ENCODE measurements around the gene DIDO1.

Gene DIDO1

DNA sequence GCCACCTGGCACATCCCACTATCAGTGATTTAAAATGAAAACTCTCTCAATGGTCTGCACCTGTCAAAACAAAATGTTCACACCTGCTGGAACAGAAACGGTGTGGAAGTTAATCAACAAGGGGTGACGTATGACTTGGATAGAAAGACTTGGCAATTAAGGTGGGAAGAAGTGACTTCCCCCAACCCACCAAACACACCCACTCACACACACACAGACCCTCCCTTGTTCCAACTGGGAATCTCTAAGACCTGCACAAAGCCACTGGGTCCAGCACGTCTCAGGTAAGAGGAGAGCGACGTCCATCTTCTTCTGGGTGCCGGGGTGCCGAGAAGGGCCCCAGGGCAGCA lies 39.6 kb downstream of the DIDO1 start:
- TF ChIP-seq FOXM1 (IDR thresholded peaks at IDR 0.05; ENCODE audit: borderline replicate concordance, low read depth) (no peak), CEBPB (IDR thresholded peaks at IDR 0.05) (no peak), ZBTB7A (IDR thresholded peaks at IDR 0.05; ENCODE audit: low read depth) (no peak), TAF1 (IDR thresholded peaks at IDR 0.05; ENCODE audit: low read depth) (no peak), TEAD4 (IDR thresholded peaks at IDR 0.05) (no peak), RAD21 (IDR thresholded peaks at IDR 0.05; ENCODE audit: low read depth) (no peak), TCF12 (IDR thresholded peaks at IDR 0.05; ENCODE audit: low read depth) (no peak), CREB1 (IDR thresholded peaks at IDR 0.05; ENCODE audit: low read depth) (no peak), YY1 (IDR thresholded peaks at IDR 0.05; ENCODE audit: low read depth) (no peak), EGR1 (IDR thresholded peaks at IDR 0.05) (no peak), USF1 (IDR thresholded peaks at IDR 0.05) (no peak), EP300 (IDR thresholded peaks at IDR 0.05; ENCODE audit: borderline replicate concordance) (no peak), NFIC (IDR thresholded peaks at IDR 0.05) (no peak)
- TF ChIP-seq, protein P1, sequence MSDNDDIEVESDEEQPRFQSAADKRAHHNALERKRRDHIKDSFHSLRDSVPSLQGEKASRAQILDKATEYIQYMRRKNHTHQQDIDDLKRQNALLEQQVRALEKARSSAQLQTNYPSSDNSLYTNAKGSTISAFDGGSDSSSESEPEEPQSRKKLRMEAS (IDR thresholded peaks at IDR 0.05), result no peak
- TF ChIP-seq, protein P2, sequence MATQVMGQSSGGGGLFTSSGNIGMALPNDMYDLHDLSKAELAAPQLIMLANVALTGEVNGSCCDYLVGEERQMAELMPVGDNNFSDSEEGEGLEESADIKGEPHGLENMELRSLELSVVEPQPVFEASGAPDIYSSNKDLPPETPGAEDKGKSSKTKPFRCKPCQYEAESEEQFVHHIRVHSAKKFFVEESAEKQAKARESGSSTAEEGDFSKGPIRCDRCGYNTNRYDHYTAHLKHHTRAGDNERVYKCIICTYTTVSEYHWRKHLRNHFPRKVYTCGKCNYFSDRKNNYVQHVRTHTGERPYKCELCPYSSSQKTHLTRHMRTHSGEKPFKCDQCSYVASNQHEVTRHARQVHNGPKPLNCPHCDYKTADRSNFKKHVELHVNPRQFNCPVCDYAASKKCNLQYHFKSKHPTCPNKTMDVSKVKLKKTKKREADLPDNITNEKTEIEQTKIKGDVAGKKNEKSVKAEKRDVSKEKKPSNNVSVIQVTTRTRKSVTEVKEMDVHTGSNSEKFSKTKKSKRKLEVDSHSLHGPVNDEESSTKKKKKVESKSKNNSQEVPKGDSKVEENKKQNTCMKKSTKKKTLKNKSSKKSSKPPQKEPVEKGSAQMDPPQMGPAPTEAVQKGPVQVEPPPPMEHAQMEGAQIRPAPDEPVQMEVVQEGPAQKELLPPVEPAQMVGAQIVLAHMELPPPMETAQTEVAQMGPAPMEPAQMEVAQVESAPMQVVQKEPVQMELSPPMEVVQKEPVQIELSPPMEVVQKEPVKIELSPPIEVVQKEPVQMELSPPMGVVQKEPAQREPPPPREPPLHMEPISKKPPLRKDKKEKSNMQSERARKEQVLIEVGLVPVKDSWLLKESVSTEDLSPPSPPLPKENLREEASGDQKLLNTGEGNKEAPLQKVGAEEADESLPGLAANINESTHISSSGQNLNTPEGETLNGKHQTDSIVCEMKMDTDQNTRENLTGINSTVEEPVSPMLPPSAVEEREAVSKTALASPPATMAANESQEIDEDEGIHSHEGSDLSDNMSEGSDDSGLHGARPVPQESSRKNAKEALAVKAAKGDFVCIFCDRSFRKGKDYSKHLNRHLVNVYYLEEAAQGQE (IDR thresholded peaks at IDR 0.05; ENCODE audit: low read depth), result no peak

DNA sequence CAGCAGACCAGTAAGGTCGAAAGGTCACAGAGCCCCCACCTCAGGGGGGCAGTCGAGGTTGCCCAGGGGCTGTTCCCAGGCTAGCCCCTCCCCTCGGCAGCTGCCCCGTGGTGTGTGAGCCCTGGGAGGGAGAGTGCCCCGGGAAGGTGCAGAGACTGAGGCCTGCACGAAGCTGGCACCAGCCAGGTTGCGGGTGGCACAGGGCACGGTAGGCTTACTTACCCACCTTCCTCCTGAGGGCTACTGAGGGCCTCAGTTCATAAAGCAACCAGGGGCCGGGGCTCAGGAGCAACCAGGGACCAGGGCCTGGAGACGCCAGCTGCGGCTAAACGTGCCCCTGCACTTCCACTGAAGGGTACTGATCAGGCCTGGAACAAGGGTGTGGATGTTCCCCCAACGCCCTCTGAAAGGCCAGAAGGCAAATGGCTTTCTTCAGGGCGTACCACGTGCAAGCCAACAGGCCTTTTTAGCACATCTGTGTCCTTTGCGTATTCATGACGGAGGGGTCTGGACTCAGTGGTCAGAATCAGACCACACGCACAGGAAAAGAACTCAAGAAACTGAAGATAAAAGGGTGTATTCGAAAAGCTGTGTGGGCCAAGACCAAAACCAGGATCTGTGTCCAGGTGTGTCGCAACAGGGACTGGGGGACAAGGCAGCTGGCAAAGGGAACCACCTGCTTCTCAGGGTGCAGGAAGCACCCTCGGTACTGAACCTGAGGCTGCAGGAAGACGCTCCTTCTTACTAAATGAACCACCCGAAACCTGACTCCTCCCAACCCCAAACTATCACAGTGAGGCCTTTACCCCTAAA lies 40.2 kb downstream of the DIDO1 start:
- TF ChIP-seq RAD21 (IDR thresholded peaks at IDR 0.05; ENCODE audit: low read depth), result no peak
- TF ChIP-seq ZBTB7A (IDR thresholded peaks at IDR 0.05; ENCODE audit: low read depth), result no peak
- no peak for TF ChIP-seq USF1 (IDR thresholded peaks at IDR 0.05)
- TF ChIP-seq TEAD4 (IDR thresholded peaks at IDR 0.05), result no peak
- no peak for TF ChIP-seq TAF1 (IDR thresholded peaks at IDR 0.05; ENCODE audit: low read depth)
- TF ChIP-seq TCF12 (IDR thresholded peaks at IDR 0.05; ENCODE audit: low read depth), result no peak
- no peak for TF ChIP-seq CREB1 (IDR thresholded peaks at IDR 0.05; ENCODE audit: low read depth)
- no peak for TF ChIP-seq EGR1 (IDR thresholded peaks at IDR 0.05)
- TF ChIP-seq NFIC (IDR thresholded peaks at IDR 0.05), result no peak
- TF ChIP-seq EP300 (IDR thresholded peaks at IDR 0.05; ENCODE audit: borderline replicate concordance), result no peak
- no peak for TF ChIP-seq FOXM1 (IDR thresholded peaks at IDR 0.05; ENCODE audit: borderline replicate concordance, low read depth)
- TF ChIP-seq, protein P2 (IDR thresholded peaks at IDR 0.05; ENCODE audit: low read depth), result no peak
- TF ChIP-seq, protein P1 (IDR thresholded peaks at IDR 0.05), result no peak
- TF ChIP-seq YY1 (IDR thresholded peaks at IDR 0.05; ENCODE audit: low read depth), result no peak
- TF ChIP-seq CEBPB (IDR thresholded peaks at IDR 0.05), result no peak

DNA sequence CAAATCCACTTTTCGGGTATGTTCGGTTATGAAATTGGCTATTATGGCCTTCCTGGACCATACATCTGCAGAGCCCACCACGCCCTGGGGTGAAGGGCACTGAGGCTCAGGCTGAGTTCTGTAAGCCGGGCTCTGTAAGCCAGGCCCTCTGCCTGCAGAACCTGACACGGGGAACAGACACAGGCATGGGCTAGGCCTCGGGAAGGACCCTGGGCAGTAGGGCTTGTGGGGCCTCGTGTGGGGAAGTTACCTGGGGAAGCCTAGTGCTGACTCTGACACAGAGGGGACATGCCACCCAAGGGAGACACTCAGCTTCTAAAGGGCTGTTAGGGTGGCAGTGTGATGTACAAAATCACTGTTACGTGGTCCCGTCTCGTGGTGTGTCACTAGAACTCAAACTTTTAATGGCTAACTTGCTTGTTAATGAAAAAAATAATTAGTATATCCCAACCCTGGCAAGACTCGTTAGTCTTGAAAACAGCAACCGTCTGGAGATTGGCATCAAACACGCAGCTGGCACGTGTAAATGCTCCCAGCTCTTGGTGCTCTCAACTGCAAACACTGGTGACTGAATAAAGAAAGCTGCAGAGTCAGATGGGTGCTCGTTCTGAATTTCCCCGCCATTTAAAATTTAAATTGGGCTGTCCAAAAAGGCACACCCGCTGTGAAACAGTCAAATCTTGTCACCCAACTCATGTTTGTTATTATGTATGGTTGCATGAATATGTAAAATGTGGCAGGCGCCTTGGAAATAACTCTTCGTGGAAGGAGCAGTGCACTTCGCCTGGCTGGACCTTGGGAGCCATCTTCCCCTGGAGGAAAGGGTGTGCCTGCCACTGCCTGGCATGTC lies 41.0 kb downstream of the DIDO1 start:
- no peak for TF ChIP-seq EGR1 (IDR thresholded peaks at IDR 0.05)
- TF ChIP-seq USF1 (IDR thresholded peaks at IDR 0.05), result no peak
- no peak for TF ChIP-seq YY1 (IDR thresholded peaks at IDR 0.05; ENCODE audit: low read depth)
- TF ChIP-seq, protein P1 (IDR thresholded peaks at IDR 0.05), result no peak
- no peak for TF ChIP-seq CREB1 (IDR thresholded peaks at IDR 0.05; ENCODE audit: low read depth)

GRCh38 chr20:62884556-62884955 lies 41.7 kb downstream of the DIDO1 start:
- TF ChIP-seq YY1 (IDR thresholded peaks at IDR 0.05; ENCODE audit: low read depth) (no peak), ZBTB7A (IDR thresholded peaks at IDR 0.05; ENCODE audit: low read depth) (no peak), TEAD4 (IDR thresholded peaks at IDR 0.05) (no peak), FOXM1 (IDR thresholded peaks at IDR 0.05; ENCODE audit: borderline replicate concordance, low read depth) (no peak), EGR1 (IDR thresholded peaks at IDR 0.05) (no peak), RAD21 (IDR thresholded peaks at IDR 0.05; ENCODE audit: low read depth) (no peak), NFIC (IDR thresholded peaks at IDR 0.05) (no peak), TCF12 (IDR thresholded peaks at IDR 0.05; ENCODE audit: low read depth) (no peak), EP300 (IDR thresholded peaks at IDR 0.05; ENCODE audit: borderline replicate concordance) (no peak), CEBPB (IDR thresholded peaks at IDR 0.05) (no peak), TAF1 (IDR thresholded peaks at IDR 0.05; ENCODE audit: low read depth) (no peak), CREB1 (IDR thresholded peaks at IDR 0.05; ENCODE audit: low read depth) (no peak), USF1 (IDR thresholded peaks at IDR 0.05) (no peak)
- TF ChIP-seq, protein P2 (IDR thresholded peaks at IDR 0.05; ENCODE audit: low read depth), result no peak
- TF ChIP-seq, protein P1 (IDR thresholded peaks at IDR 0.05), result no peak

Measured in Ishikawa (cell line).